ENCODE results near the gene TDRD10.
"Not testable (repeated sequence)": the region's sequence is repeated elsewhere in the genome, so short reads cannot be mapped to it uniquely, and the experiment has no call there.

GRCh38 chr1:154486756-154487155 lies 15.3 kb upstream of the TDRD10 start:
- not testable (repeated sequence) for TF ChIP-seq CTCF (IDR thresholded peaks at IDR 0.05; ENCODE audit: insufficient read depth, low read depth, low read length); EZH2 (IDR thresholded peaks at IDR 0.05; ENCODE audit: insufficient read depth, low read length)

All from astrocyte (in vitro differentiated cells and primary cell).